ENCODE measurements around the gene PRDX2.

Gene PRDX2

GRCh38 chr19:12837225-12837624, 35.6 kb upstream of the PRDX2 start:
- no peak overlapping the region for H3K4me3 ChIP-seq (replicated peaks; ENCODE audit: low read depth, low read length)
- H3K36me3 ChIP-seq (ENCODE audit: control insufficient read depth, insufficient read depth, low read length) = no peaks in the 10 kb centered on the region
- DNase-seq (ENCODE audit: extremely low read depth, insufficient read length) = no peak
- TF ChIP-seq, protein P1, sequence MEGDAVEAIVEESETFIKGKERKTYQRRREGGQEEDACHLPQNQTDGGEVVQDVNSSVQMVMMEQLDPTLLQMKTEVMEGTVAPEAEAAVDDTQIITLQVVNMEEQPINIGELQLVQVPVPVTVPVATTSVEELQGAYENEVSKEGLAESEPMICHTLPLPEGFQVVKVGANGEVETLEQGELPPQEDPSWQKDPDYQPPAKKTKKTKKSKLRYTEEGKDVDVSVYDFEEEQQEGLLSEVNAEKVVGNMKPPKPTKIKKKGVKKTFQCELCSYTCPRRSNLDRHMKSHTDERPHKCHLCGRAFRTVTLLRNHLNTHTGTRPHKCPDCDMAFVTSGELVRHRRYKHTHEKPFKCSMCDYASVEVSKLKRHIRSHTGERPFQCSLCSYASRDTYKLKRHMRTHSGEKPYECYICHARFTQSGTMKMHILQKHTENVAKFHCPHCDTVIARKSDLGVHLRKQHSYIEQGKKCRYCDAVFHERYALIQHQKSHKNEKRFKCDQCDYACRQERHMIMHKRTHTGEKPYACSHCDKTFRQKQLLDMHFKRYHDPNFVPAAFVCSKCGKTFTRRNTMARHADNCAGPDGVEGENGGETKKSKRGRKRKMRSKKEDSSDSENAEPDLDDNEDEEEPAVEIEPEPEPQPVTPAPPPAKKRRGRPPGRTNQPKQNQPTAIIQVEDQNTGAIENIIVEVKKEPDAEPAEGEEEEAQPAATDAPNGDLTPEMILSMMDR (IDR thresholded peaks at IDR 0.05; ENCODE audit: insufficient read depth, low read length, poor library complexity, severe bottlenecking) = no peak
- peaks cover 2% of the 10 kb centered on the region for H3K27me3 ChIP-seq (replicated peaks; ENCODE audit: control insufficient read depth, insufficient read depth, low read length)

GRCh38 chr19:12836529-12836863, 34.9 kb upstream of the PRDX2 start:
- no peaks in the 10 kb centered on the region for H3K36me3 ChIP-seq (ENCODE audit: control insufficient read depth, insufficient read depth, low read length)
- peaks cover 2% of the 10 kb centered on the region for H3K27me3 ChIP-seq (replicated peaks; ENCODE audit: control insufficient read depth, insufficient read depth, low read length)
- TF ChIP-seq, protein P1 (IDR thresholded peaks at IDR 0.05; ENCODE audit: insufficient read depth, low read length, poor library complexity, severe bottlenecking) = no peak
- DNase-seq (ENCODE audit: extremely low read depth, insufficient read length) = no peak
- H3K4me3 ChIP-seq (replicated peaks; ENCODE audit: low read depth, low read length) = no peak overlapping the region

DNA sequence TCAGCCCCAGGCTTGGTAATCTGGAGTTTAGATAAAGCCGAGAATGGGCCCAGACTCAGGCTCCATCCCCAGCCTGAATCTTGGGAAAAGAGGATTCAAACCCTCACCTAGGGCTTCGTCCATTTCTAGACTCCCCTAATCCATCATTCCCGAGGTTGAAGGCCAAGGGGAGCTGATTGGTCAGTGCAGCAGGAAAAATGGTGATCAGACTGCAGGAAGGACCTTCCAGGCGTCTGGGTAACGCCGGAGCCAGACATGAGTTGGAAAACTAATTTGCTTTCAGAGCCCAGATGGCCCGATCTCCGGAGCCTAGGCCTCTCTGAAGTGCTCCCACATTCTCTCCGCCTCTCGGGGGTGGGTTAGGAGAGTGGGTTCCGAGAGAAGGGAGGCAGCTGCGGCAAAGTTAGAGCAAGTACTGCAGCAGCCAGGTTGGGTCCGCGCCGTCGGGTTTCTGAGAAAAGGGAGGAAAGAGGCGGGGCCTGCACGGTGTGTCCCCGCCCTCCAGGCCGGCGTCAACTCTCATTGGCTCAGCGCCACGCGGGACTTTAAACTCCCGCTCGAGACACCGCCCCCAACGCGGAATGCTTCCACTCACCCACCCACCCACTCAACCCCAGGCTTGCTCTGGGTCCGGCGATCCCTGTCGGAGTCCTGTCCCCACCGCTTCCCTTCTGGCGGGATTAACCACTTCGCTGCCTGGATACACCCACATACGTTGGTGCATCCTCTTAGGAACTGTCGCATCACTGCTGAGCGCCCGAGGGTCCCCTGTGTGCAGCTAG, 33.6 kb upstream of the PRDX2 start:
- peaks cover 2% of the 10 kb centered on the region for H3K27me3 ChIP-seq (replicated peaks; ENCODE audit: control insufficient read depth, insufficient read depth, low read length)
- no peaks in the 10 kb centered on the region for H3K36me3 ChIP-seq (ENCODE audit: control insufficient read depth, insufficient read depth, low read length)
- H3K4me3 ChIP-seq (replicated peaks; ENCODE audit: low read depth, low read length) = no peak overlapping the region
- TF ChIP-seq, protein P1 (IDR thresholded peaks at IDR 0.05; ENCODE audit: insufficient read depth, low read length, poor library complexity, severe bottlenecking) = no peak
- no peak for DNase-seq (ENCODE audit: extremely low read depth, insufficient read length)

DNA sequence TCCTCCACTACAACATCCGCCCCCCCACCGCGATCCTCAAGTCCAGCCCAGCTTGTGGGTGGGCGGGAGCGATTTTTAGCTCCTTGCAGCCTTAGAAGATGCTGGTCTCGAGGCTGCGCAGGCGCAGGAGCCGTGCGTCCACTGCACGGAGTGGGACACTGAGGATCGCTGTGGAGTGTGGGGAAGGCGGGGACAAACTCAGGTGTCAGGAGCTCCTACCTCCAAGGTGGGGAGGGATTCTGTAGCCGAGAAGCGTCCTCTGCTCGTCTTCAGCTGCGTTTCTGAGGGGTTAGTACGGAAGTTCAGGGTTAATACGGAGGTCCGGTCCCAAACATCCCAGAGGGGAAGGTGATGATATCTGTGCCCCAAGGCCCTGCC, 33.0 kb upstream of the PRDX2 start, which contains the start of gene RTBDN:
Gene RTBDN (minus strand): TSS at position 14 of the 378 bp plus-strand sequence. CDS start 4,600 bp downstream, outside the sequence.
- TF ChIP-seq, protein P1 (IDR thresholded peaks at IDR 0.05; ENCODE audit: insufficient read depth, low read length, poor library complexity, severe bottlenecking) = no peak
- Histone ChIP-seq H3K27me3 (replicated peaks; ENCODE audit: control insufficient read depth, insufficient read depth, low read length) (peaks cover 2% of the 10 kb centered on the region), H3K4me3 (replicated peaks; ENCODE audit: low read depth, low read length) (peak within 1 kb of the TSS; percentile 56), H3K36me3 (ENCODE audit: control insufficient read depth, insufficient read depth, low read length) (no peaks in the 10 kb centered on the region)
- DNase-seq (ENCODE audit: extremely low read depth, insufficient read length) = no peak

GRCh38 chr19:12833738-12834565, 32.4 kb upstream of the PRDX2 start:
- H3K36me3 ChIP-seq (ENCODE audit: control insufficient read depth, insufficient read depth, low read length) = no peaks in the 10 kb centered on the region
- TF ChIP-seq, protein P1 (IDR thresholded peaks at IDR 0.05; ENCODE audit: insufficient read depth, low read length, poor library complexity, severe bottlenecking) = no peak
- no peak for DNase-seq (ENCODE audit: extremely low read depth, insufficient read length)
- peaks cover 2% of the 10 kb centered on the region for H3K27me3 ChIP-seq (replicated peaks; ENCODE audit: control insufficient read depth, insufficient read depth, low read length)
- peak overlapping the region; percentile 56 for H3K4me3 ChIP-seq (replicated peaks; ENCODE audit: low read depth, low read length)

Data from GM06990 (cell line).